ENCODE measurements around the gene FBLN2. TPM values are rescaled to one million over a fixed set of nuclear protein-coding genes. Genes with fewer than 3 reads are reported as not detected.

The FBLN2 gene
- total and polyA plus RNA-seq, 8 donors: 1.8 to 143 (median 11.9) TPM

DNA sequence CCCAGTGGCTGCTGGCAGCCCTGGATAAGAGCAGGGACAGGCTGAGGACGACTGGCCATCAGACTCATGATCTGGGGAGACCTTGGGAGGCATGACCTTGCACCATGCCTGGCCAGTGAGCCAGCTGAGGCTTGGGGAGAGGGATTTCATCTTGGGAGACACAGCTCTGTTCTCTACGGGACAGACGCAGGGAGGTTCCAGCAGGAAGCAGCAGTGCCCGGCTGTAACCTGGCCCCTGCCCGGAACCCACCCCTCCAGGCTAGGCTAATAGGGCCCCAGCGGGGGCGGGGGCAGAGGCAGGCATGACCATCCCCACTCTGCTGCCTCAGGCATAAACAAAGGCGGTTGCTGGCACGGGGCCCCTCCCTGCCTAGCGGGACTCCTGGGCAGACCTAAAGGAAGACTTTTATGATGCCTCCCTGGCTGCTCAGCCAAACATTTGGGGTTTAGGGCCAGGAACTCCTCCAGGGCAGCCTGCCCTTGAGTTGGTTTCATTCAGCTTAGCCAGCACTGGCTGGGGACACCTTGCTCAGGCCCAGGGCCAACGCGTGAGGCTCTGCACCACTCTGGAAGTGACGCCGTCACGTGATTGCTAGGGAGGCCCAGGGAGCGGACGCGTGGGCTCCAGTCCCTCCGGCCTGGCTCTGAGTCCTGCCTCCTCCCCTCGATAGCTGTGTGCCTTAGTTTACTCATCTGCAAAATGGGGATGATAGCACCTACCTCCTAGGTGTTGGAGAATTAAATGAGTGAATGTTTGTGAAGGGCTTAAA lies 41.2 kb upstream of the FBLN2 start:
- H3K27me3 ChIP-seq: no peaks in the 10 kb centered on the region
- H3K4me1 ChIP-seq: peaks cover 0 to 10% (median 5%) of the 10 kb centered on the region in 4 donors
- H3K36me3 ChIP-seq: peaks cover 0 to 33% (median 19%) of the 10 kb centered on the region in 4 donors
- 41 to 59% (median 51%) methylated on average over 11 to 20 of the region's 20 CpGs for WGBS, 5 donors
- intact Hi-C loops (cut with DNase I; ENCODE audit: low total_unique reads): no loop called here
- no peak overlapping the region for H3K4me3 ChIP-seq
- no peaks in the 10 kb centered on the region for H3K9me3 ChIP-seq
- H3K27ac ChIP-seq: no peak overlapping the region
- DNase-seq: peak in 1 of 2 donors; percentile 40
- TF ChIP-seq POLR2A (IDR thresholded peaks at IDR 0.05) (no peak), EP300 (IDR thresholded peaks at IDR 0.05) (no peak), POLR2AphosphoS5 (IDR thresholded peaks at IDR 0.05) (no peak)
- TF ChIP-seq, protein P1, sequence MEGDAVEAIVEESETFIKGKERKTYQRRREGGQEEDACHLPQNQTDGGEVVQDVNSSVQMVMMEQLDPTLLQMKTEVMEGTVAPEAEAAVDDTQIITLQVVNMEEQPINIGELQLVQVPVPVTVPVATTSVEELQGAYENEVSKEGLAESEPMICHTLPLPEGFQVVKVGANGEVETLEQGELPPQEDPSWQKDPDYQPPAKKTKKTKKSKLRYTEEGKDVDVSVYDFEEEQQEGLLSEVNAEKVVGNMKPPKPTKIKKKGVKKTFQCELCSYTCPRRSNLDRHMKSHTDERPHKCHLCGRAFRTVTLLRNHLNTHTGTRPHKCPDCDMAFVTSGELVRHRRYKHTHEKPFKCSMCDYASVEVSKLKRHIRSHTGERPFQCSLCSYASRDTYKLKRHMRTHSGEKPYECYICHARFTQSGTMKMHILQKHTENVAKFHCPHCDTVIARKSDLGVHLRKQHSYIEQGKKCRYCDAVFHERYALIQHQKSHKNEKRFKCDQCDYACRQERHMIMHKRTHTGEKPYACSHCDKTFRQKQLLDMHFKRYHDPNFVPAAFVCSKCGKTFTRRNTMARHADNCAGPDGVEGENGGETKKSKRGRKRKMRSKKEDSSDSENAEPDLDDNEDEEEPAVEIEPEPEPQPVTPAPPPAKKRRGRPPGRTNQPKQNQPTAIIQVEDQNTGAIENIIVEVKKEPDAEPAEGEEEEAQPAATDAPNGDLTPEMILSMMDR (IDR thresholded peaks at IDR 0.05): no peak

DNA sequence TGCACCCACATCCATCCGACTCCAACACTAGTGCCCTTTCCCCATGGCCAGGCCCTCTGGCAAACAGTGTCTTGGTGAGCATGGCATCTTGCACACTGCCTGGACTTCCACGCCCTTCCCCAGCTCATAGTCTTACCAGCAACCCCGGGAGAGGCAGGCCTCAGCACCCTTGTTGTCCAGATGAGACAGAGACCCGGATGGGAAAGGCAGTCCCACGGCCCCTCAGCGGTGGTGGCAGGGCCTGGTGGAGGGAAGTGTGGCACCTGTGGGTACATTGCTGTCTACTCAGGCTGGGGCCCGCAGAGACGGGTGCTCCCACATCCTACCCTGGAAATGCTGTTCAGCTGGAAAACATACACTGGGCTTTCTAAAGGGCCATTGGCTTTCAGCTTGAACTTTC lies 40.4 kb upstream of the FBLN2 start:
- peaks cover 0 to 10% (median 5%) of the 10 kb centered on the region in 4 donors for H3K4me1 ChIP-seq
- H3K27me3 ChIP-seq: no peaks in the 10 kb centered on the region
- H3K27ac ChIP-seq: no peak overlapping the region
- no peaks in the 10 kb centered on the region for H3K9me3 ChIP-seq
- no peak for DNase-seq
- TF ChIP-seq EP300 (IDR thresholded peaks at IDR 0.05): no peak
- TF ChIP-seq POLR2AphosphoS5 (IDR thresholded peaks at IDR 0.05): no peak
- TF ChIP-seq, protein P1 (IDR thresholded peaks at IDR 0.05): no peak
- no peak for TF ChIP-seq POLR2A (IDR thresholded peaks at IDR 0.05)
- H3K4me3 ChIP-seq: no peak overlapping the region
- peaks cover 0 to 25% (median 14%) of the 10 kb centered on the region in 4 donors for H3K36me3 ChIP-seq
- intact Hi-C loops (cut with DNase I; ENCODE audit: low total_unique reads): no loop called here
- 83 to 94% (median 90%) methylated on average over 8 of the region's 8 CpGs for WGBS, 5 donors

DNA sequence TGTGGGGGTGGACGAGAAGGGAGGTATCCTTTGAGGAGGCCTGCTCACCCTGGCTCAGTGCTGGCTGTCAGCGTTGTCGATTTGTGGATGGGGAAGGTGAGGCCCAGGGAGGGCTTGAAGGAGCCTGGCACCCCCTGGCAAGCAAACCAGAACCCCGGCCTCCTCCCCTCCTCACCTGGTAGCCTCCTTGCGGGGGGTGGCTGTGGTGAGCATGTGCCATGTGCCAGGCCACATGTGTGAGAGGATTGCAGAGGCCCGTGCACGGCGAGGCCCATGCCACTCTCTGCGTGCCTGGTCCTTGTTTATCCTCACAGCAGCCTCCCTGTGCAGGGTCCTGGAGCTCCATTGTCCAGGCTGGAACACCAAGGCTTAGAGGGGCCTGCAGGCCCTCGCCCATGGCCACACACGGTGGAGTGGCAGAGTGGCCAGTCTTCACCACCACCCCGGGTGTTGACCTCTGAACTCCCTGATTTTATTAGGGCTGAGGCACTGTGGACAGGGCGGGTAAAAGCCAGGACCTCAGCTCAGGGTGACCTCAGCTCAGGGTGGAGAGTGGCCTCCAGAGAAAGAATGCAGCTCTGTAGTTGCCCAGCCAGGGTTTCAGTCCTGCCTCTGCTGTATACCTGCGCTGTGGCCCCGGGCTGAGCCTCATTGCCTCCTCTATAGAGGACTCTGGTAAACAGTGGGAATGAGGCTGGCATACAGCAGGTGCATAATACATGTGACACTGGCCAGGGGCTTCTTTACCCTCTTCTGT lies 39.7 kb upstream of the FBLN2 start:
- Histone ChIP-seq H3K36me3 (peaks cover 0 to 18% (median 8%) of the 10 kb centered on the region in 4 donors), H3K4me3 (no peak overlapping the region), H3K27ac (no peak overlapping the region), H3K27me3 (no peaks in the 10 kb centered on the region), H3K9me3 (no peaks in the 10 kb centered on the region), H3K4me1 (peaks cover 0 to 12% (median 5%) of the 10 kb centered on the region in 4 donors)
- no peak for TF ChIP-seq POLR2A (IDR thresholded peaks at IDR 0.05)
- TF ChIP-seq, protein P1 (IDR thresholded peaks at IDR 0.05): no peak
- TF ChIP-seq EP300 (IDR thresholded peaks at IDR 0.05): no peak
- no peak for TF ChIP-seq POLR2AphosphoS5 (IDR thresholded peaks at IDR 0.05)
- 61 to 88% (median 87%) methylated on average over 7 to 15 of the region's 15 CpGs for WGBS, 5 donors
- intact Hi-C loops (cut with DNase I; ENCODE audit: low total_unique reads): no loop called here
- DNase-seq: no peak

DNA sequence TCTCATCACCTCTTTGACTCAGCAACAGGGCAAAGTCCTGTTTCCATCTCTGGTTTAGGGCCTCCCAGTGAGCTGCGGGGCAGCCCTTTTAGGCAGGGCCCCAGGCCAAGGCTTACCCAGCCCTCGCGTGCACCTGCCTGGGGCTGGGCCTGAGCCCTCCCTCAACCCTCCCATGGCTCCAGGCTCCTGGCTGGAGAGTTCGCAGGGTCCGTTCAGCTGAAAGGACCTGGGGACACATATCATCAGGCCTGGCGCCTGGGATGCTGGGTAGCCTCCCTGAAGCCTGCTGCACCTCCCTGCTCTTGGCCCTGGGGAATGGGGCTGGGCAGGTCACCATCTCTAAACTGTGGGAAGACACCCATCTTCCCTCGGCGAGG lies 39.1 kb upstream of the FBLN2 start:
- Histone ChIP-seq H3K4me1 (peaks cover 0 to 12% (median 5%) of the 10 kb centered on the region in 4 donors), H3K36me3 (peaks cover 0 to 12% (median 2%) of the 10 kb centered on the region in 4 donors), H3K27ac (no peak overlapping the region), H3K4me3 (no peak overlapping the region), H3K27me3 (no peaks in the 10 kb centered on the region), H3K9me3 (no peaks in the 10 kb centered on the region)
- DNase-seq: no peak
- TF ChIP-seq EP300 (IDR thresholded peaks at IDR 0.05): no peak
- intact Hi-C loops (cut with DNase I; ENCODE audit: low total_unique reads): no loop called here
- WGBS, 5 donors: 71 to 94% (median 81%) methylated on average over 2 to 8 of the region's 8 CpGs
